Forelimb muscle (tissue), 1 donor: ENCODE results near the gene GVQW3. TPM values are rescaled to one million over a fixed set of nuclear protein-coding genes. Genes with fewer than 3 reads are reported as not detected.

ENCODE experiments used
- DNase-seq: peaks from one replicate; pipeline ENCODE4 v3.0.0-alpha.2; 2013; ENCODE audit warnings: low read depth
- polyA plus RNA-seq: library from polyadenylated mRNA; unstranded; fragments of 120-200 nt; gene quantifications from one replicate; pipeline ENCODE4 v1.2.1, GENCODE V29; 2013; ENCODE audit not compliant: insufficient read length

GVQW3 gene
- polyA plus RNA-seq, 1 donor, result 4.5 TPM

DNA sequence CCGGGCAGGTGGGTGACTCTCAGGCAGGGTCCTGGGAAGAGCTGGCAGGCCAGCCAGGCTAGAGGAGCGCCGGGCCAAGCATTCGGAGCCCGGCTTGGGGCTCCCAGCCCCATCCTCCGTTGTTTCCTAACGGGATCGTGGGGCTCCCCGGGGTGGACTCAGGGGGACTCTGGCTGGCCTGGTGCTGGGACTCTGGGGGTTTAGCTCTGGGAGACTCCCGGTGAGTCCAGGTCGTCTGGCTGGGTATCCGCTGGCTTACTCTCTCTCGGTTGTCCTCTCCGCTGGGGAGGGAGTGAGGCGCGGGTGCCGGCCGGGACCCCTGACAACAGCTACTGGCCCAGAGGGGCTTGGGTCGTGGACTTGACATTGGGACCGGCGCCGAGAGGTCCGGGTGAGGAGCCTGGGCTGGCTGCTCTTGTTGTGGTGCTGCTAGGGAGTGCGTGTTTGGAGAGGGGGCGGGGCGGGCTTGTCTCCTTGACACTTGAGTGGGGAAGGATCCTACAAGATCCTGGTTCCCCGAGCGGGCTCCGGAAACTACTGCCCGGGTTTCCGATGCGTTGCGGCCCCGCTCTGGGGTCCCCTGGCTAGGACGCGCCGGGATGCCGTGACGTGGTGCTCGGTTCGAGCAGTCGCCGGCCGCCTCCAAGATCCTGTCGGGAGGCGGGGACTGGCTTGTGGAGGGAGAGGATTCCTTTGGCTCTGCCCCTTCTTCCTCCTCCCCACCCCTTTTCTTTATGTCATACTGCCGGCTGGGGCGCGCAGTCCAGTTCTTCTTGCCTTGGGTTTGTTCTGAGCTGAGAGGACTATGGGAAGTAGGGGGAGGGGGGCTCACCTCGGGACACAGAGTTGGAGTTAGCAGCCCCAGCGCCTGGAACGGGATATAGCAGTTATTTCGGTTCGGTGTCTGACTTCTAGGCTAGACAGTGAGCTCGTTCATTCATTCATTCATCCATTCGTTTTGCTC, 64.3 kb downstream of the GVQW3 start:
- peak; percentile 58 for DNase-seq

DNA sequence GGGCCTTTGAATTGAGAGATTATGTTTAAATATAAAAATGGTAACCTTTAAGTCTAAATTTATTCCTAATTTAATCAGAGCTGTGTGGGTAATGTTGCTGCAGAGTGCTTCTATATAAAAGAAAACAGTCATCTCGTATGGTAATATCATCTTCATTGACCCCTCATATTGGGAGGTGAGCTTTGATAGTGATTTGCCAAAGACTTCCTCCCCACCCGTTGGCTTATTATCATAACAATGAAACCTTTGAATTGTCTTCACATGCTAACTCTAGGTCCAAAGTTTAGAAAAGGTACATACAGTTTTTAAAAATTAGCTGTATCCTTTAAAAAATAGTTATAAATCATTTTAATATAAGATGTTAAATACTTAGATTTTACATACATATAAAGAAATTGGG, 67.4 kb downstream of the GVQW3 start:
- DNase-seq, result no peak

DNA sequence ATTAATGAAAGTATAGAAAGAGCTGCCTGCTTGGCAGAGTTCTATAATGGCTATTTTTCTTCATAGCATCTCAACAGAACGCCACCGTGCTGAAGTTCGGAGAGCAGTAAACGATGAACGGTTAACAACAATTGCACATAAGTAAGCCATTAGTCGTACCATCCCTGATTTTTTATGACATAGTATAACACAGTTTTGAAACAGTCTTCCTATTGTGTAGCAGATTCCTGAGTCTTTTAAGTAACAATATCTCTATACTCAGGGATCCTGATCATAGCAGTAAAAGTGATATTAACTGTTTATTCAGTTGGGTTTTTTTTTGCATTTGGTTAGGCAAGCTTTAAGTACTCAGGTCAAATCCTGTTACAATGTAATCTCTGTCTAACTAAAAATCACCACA, 72.1 kb downstream of the GVQW3 start:
- DNase-seq, result no peak

DNA sequence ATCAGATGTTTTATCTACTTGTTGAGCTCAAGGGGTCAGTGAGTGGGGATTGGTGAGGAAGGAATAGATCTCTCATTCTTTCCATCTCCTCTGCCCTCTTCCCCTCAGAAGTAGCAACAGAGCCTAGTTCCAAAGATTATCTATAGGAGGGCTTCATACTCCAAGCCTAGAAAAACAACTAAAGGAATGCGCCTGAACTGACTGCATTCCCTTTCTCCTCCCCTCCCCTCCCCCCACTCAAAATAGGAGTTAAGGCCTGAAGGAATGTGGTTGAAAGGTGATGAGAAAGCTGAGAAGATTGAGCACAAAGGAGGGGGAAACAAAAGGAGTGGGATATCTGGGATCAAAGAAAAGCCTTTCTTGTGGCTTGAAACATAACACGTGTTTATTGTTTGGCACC, 74.2 kb downstream of the GVQW3 start:
- no peak for DNase-seq

DNA sequence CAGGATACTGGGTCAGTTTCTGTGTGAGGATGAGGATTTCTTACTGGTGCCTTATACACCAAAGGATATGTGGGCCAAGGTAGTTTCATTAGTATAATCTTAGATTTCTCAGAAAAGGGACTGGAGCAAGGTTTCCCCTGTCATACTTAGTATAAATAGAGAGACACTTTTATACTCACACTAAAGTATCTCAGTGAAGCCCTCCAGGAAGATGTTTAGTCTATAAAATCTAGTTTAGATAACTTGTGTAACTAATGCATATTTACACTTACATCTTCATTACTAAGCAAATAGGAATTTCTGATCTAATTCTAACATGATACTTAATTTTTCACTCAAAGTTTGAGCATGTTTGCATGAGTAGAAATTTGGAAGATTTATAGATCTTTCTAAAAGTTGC, 74.8 kb downstream of the GVQW3 start:
- DNase-seq, result no peak

DNA sequence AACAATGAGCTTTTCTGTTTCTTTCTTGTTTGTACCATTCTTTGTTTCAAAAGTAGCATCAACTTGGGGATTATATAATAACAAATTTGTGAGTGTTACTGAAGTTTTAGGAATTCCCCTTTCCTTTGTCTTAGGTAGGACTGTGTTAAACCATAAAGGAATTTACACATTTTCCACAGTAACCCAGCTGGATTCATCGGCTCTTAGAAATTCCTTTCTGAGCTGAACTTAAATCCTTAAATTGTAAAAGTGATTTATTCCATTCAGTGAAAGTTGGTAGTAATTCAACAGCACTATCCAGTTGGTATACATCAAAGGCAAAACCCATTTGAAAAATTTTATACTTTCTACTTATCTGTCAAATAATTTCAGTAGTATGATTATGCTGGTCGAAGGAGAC, 75.4 kb downstream of the GVQW3 start:
- no peak for DNase-seq

Other genes starting within 250 kb of the GVQW3 start
- 16.6 TPM for gene WNT11, start 174.8 kb upstream of the GVQW3 start, polyA plus RNA-seq
- 48.1 TPM for gene THAP12, start 191 bp upstream of the GVQW3 start, polyA plus RNA-seq
- 17.3 TPM for gene EMSY, start 63.7 kb downstream of the GVQW3 start, polyA plus RNA-seq